Right lobe of liver (tissue), 4 donors: ENCODE measurements around the gene KCNQ1OT1.

Experiments used
- CTCF ChIP-seq, 4 donors: fragments of 200-600 bp in 3 of 4; fragments of 450-650 bp in 1 of 4; IDR thresholded peaks; one replicate each; pipeline versions ENCODE4 v1.5.1 to v1.8.0; 2016 to 2022; ENCODE audit warnings: antibody characterized with exemption in 4 of 4, mild to moderate bottlenecking in 2 of 4
- POLR2A ChIP-seq: fragments of 450-650 bp; IDR thresholded peaks from one replicate; pipeline ENCODE4 v1.6.1; 2017; ENCODE audit warnings: antibody characterized with exemption, mild to moderate bottlenecking
- donor health status: DM: no; HTN: no; CAD: no.
- donor health status: DM: no; HTN: no; CAD: no.
- donor health status: DM: no; HTN: yes; CAD: no.

- TF ChIP-seq CTCF (IDR thresholded peaks at IDR 0.05): no peak
- no peak for TF ChIP-seq POLR2A
Observed at GRCh38 chr11:2691355-2691761, 8.4 kb downstream of the KCNQ1OT1 start.
